GM13976 (cell line): Measurements from ENCODE around the gene RAB36.
"Not testable (repeated sequence)": the region's sequence is repeated elsewhere in the genome, so short reads cannot be mapped to it uniquely, and the experiment has no call there.

ENCODE experiments used
- DNase-seq: peaks from one replicate; pipeline ENCODE4 v3.0.0; 2012; ENCODE audit warnings: low spot score
- in situ Hi-C: fragments of 300-500 bp; cut with MboI; formaldehyde crosslinking; loops from one replicate; pipeline ENCODE4 v1.12.0; 2022; ENCODE audit warnings: low sequenced_read_pairs, mixed read lengths, inconsistent platforms; ENCODE audit not compliant: unreplicated experiment
- TF ChIP-seq, protein P1 (sequence below): IDR thresholded peaks from 2 replicates; pipeline ENCODE4 v1.5.1; 2012; ENCODE audit warnings: borderline replicate concordance, mild to moderate bottlenecking; ENCODE audit not compliant: insufficient read depth; ENCODE audit errors: extremely low read depth, missing control alignments, control extremely low read depth

RAB36 gene

DNA sequence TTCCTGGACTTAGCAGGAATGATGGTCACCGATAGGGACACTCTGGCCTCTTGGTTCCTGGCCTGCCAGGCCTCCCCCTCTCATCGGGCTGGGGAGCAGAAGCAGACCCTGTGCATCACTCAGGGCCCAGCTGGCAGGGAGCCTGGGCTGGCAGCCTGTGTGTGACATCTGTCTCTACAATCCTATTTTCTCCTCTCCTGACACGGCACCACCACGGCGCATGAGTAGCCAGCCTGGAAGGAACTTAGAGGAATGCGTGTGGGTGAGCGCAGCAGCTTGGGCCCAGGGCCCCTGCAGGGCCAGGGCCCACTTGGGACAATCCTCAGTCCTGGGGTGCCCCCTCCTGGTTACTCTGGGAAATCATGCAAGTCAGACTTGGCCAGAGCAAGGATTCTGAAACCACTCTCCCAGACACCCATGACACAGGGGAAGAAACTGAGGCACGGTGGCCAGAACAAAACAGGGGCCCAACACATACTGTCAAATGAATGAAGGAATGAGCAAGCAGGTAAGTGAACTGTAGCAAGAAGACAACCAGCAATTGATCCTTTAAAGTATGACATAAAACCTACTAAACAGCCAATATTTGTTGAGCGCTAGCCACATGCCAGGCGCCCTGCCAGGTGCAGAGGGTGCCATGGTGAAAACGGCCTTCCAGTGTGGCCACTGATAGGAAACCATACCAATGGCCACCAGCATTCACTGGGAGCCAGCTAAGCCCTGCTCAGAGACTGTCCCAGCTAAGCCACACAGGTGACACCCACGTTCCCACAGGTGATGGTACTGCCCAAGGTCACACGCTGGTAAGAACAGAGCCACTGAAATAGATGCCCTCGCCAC, 16.8 kb upstream of the RAB36 start:
- DNase-seq: peak; percentile 90
- in situ Hi-C loops: no loop called here
- TF ChIP-seq, protein P1, sequence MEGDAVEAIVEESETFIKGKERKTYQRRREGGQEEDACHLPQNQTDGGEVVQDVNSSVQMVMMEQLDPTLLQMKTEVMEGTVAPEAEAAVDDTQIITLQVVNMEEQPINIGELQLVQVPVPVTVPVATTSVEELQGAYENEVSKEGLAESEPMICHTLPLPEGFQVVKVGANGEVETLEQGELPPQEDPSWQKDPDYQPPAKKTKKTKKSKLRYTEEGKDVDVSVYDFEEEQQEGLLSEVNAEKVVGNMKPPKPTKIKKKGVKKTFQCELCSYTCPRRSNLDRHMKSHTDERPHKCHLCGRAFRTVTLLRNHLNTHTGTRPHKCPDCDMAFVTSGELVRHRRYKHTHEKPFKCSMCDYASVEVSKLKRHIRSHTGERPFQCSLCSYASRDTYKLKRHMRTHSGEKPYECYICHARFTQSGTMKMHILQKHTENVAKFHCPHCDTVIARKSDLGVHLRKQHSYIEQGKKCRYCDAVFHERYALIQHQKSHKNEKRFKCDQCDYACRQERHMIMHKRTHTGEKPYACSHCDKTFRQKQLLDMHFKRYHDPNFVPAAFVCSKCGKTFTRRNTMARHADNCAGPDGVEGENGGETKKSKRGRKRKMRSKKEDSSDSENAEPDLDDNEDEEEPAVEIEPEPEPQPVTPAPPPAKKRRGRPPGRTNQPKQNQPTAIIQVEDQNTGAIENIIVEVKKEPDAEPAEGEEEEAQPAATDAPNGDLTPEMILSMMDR: peak; percentile 66

DNA sequence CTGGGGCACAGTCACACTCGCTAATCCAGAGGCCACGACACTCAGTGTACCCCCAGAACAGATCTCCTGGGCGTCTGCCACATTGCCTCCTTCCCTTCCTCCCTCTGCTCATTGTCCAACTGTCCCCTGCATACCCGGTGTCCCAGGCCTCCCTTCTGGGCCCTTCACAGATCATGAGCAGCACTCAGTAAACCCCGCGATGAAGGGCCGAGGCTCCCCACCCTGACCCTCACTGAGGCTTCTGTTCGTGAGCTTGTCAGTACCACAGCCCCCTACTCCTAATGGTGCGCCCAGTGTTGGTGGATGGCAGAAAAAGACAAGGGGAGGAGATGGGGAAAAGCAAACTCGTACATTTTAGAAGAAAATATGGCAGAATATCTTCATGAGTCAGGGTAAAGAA, 16.1 kb upstream of the RAB36 start:
- TF ChIP-seq, protein P1: no peak
- no peak for DNase-seq
- in situ Hi-C loops: no loop called here

DNA sequence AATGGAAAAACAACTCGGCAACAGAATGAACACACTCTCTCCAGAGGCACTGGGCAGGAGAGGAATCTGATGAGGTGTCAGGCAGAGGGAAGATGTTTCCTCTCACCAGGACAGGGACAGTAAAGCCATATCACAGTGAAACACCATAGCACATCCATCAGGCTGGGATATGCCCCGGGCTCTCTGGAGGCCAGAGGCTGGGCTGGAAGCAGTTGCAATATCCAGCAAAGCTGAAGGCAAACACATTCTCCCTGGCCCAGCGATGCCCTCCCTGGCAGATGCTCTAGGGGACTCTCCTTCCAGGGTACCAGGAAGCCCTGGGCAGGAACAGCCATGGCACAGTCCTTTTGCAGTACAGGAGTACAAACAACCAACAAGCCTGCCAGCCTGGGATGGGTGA, 14.6 kb upstream of the RAB36 start:
- no peak for DNase-seq
- in situ Hi-C loops: loop anchor here (10.0 kb wide), 1 partner anchor 356 kb away; no protein-coding TSS in a partner anchor
- TF ChIP-seq, protein P1: no peak

DNA sequence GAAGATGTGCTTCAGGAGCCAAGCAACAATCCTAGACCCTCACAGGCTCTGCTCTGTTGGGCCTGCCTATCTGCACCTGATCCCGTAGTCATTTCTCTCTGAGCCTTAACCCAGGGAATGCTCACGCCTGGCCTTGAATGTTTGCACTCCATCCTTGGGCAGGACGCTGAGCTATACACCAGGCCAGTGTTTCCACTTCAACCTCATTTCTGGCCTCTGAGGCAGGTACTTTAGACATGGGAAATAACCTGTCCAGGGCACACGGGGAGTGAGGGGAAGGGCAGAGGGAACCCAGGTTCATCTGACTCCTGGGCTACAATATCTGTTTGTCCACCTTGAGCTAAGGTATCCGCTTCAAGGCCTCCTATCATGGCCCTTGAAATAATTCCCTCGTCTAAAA, 13.3 kb upstream of the RAB36 start:
- TF ChIP-seq, protein P1: no peak
- no peak for DNase-seq
- in situ Hi-C loops: loop anchor here (10.0 kb wide), 1 partner anchor 357 kb away; no protein-coding TSS in a partner anchor

DNA sequence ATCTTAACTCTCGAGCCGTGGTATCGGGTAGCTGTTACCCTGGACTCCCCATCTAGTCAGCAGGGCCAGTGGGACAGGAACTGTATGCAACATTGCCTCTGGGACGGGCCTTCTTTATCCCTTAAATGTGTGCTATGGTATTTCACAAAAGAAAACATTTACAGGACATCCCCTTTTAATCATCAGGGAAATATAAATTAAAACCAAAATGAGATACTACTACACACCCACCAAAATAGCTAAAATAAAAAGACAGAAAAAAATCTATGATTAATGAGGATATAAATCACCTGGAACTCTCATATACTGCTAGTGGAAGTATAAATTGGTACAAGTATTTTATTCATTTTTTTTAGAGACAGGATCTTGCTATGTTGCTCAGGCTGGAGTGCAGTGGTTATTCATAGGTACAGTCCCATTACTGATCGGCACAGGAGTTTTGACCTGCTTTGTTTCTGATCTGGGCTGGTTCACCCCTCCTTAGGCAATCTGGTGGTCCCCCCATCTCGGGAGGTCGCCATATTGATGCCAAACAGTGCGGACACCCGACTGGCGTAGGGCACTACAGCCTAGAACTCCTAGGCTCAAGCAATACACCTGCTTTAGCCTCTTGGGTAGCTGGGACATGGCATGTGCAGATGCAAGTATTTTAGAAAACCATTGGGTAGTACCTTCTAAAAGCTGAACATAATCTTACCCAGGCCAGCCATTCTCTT, 12.7 kb upstream of the RAB36 start:
- no peak for DNase-seq
- TF ChIP-seq, protein P1: no peak
- in situ Hi-C loops: loop anchor here (10.0 kb wide), 1 partner anchor 358 kb away; no protein-coding TSS in a partner anchor

DNA sequence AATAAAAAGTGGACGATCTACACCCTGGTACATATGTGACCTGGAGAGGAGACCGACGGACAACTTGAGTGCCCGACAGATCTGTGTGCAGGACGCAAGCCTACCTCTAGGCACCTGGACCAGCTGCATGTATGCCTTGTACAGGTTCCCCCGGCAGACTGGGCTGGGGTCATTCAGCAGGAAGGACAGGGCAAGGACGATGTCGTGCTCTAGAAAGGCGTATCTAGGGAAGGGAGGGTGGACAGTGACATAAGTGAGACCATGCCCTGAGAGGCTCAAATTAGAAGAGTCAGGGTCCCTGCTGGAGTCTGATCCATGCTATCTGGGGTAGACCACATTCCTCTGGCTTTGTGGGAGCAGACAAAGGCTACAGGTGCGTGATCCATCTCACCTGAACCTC, 11.4 kb upstream of the RAB36 start:
- TF ChIP-seq, protein P1: no peak
- DNase-seq: no peak
- in situ Hi-C loops: loop anchor here (10.0 kb wide), 1 partner anchor 359 kb away; no protein-coding TSS in a partner anchor

DNA sequence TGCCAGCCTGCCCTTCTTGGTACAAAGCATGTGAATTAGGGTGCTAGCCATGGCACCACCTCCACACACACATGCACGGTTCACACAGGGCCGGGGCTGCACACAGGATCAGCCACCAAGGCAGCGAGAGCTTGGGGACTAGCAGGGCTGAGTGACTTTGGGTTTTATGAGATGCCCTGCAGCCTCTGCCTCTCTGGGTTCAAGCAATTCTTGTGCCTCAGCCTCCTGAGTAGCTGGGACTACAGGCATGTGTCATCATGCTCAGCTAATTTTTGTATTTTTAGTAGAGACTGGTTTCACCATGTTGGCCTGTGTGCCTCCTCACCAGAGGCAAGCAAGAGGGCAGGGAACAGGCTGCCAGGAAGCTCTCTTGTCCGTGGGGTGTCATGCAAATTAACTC, 8.3 kb upstream of the RAB36 start:
- DNase-seq: not testable (repeated sequence)
- in situ Hi-C loops: loop anchor here (10.0 kb wide), 1 partner anchor 362 kb away; no protein-coding TSS in a partner anchor
